ENCODE data around the gene GTF3C5. TPM values are rescaled to one million over a fixed set of nuclear protein-coding genes. Genes with fewer than 3 reads are reported as not detected.

GTF3C5 gene, protein sequence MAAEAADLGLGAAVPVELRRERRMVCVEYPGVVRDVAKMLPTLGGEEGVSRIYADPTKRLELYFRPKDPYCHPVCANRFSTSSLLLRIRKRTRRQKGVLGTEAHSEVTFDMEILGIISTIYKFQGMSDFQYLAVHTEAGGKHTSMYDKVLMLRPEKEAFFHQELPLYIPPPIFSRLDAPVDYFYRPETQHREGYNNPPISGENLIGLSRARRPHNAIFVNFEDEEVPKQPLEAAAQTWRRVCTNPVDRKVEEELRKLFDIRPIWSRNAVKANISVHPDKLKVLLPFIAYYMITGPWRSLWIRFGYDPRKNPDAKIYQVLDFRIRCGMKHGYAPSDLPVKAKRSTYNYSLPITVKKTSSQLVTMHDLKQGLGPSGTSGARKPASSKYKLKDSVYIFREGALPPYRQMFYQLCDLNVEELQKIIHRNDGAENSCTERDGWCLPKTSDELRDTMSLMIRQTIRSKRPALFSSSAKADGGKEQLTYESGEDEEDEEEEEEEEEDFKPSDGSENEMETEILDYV
- 10 to 100 TPM; 49.0 to 52.4 TPM for total RNA-seq
- polyA plus RNA-seq (2013, experiment 1 of 2): 36.8 TPM
- polyA plus RNA-seq (2013, experiment 2 of 2): 45.9 TPM
- 37.8 to 119 (median 71.1) reads per million in 172 experiments for total RNA-seq

DNA sequence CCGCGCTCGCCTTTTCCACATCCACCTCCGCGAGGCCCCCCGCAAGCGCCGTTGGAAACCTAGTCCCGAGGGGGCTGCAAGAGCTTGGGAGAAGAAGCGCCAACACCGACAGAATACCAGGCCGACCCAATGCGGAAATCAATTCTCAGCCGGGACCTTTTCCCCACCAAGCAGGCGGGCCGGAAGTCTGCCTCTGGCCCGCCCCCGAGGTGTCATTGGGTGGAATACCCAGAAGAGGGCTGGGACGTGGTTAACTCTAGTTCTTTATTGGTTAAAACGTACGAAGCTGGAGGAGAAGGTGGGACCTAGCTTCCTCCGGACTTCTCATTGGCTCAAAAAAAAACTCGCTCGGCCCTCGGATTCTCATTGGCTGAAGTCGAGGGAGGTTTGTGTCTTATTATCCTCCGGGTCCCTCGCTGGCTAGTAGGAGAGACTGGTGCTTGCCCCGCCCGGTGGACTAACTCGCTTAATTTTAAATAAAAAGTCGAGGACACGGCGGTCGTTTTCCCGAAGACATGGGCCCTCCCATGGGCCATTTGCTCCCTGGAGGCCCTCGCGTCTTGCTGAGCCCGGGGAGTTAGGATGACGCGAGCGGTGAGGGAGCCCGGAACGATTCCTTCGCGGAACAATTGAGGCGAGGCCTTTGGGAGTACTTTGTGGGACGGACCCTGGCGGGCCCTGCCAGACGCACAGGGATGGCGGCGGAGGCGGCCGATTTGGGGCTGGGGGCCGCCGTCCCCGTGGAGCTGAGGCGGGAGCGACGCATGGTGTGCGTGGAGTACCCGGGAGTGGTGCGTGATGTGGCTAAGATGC is at the start of gene GTF3C5:
Gene GTF3C5 (plus strand): TSS at position 681 of the 813 bp plus-strand sequence. CDS start 15 bp downstream, at position 696.
- intact Hi-C loops (cut with DNase I, micrococcal nuclease): loop anchor here (1.0 to 5.0 kb wide), 6 partner anchors 8 to 386 kb away; partner anchors contain the start of genes AK8 (in 1 of the 2), MED22 (in 1 of the 2), RPL7A (in 1 of the 2) and SPACA9 (in 1 of the 2)
- peak; percentile 83 to 98 (median 89) for DNase-seq
- TF ChIP-seq, protein P1, sequence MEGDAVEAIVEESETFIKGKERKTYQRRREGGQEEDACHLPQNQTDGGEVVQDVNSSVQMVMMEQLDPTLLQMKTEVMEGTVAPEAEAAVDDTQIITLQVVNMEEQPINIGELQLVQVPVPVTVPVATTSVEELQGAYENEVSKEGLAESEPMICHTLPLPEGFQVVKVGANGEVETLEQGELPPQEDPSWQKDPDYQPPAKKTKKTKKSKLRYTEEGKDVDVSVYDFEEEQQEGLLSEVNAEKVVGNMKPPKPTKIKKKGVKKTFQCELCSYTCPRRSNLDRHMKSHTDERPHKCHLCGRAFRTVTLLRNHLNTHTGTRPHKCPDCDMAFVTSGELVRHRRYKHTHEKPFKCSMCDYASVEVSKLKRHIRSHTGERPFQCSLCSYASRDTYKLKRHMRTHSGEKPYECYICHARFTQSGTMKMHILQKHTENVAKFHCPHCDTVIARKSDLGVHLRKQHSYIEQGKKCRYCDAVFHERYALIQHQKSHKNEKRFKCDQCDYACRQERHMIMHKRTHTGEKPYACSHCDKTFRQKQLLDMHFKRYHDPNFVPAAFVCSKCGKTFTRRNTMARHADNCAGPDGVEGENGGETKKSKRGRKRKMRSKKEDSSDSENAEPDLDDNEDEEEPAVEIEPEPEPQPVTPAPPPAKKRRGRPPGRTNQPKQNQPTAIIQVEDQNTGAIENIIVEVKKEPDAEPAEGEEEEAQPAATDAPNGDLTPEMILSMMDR (IDR thresholded peaks at IDR 0.05): no peak
- Mint-ChIP-seq H3K27ac (peak within 1 kb of the TSS; percentile 89), H3K4me3 (peak within 1 kb of the TSS; percentile 99), H3K4me1 (ENCODE audit: low read depth) (peaks cover 49% of the 10 kb centered on the region), H3K9me3 (no peaks in the 10 kb centered on the region), H3K36me3 (ENCODE audit: low read depth) (peaks cover 11% of the 10 kb centered on the region), H3K27me3 (no peaks in the 10 kb centered on the region)
- H3K27ac ChIP-seq (ENCODE audit: low read depth in 1 of 2, low read length in 2 of 2): peak within 1 kb of the TSS; percentile 83 to 93
- no peaks in the 10 kb centered on the region for H3K27me3 ChIP-seq (ENCODE audit: control insufficient read depth in 1 of 2, insufficient read depth in 2 of 2, low read length in 2 of 2)
- no peaks in the 10 kb centered on the region for H3K9me3 ChIP-seq (ENCODE audit: control insufficient read depth in 1 of 2, insufficient read depth in 1 of 2, low read length in 2 of 2)
- peak within 1 kb of the TSS; percentile 93 for H3K4me3 ChIP-seq (ENCODE audit: low read length)
- H3K4me1 ChIP-seq (ENCODE audit: insufficient read depth, low read length): peaks cover 31% of the 10 kb centered on the region
- H3K36me3 ChIP-seq (ENCODE audit: insufficient read depth, low read length): peaks cover 2% of the 10 kb centered on the region
- ChIA-PET POLR2A (interaction anchor here (0.6 to 2.1 kb wide), 34 partner anchors 8 to 1133 kb away, joined by 3 to 31 read pairs (median 4); partner anchors contain the start of genes CACFD1, DDX31, MED22 and MED27), CTCF (interaction anchor here (0.5 to 3.2 kb wide), 7 partner anchors 8 to 340 kb away, joined by 3 to 34 read pairs (median 3); no protein-coding TSS in a partner anchor)
- peak; percentile 96 for ATAC-seq (ENCODE audit: poor library complexity)

DNA sequence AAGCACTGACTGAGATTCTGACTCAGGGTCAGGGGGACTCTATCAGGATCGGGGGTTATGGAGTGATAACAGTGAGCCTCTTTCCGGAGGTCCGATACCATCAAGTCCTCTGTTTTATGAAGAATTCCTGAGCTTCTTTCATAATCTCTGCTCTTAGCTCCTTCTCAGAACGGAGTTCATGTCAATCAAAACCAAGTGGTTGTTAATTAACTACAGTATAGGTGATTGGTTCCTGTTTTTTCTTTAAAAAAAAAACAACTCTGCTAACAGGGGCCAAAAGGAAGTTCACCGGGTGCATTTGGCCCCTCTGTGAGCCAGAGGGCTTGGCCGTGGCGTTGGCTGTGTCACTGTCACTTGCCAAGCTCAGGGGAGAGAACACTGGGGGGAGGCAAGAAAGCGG is 48.3 kb upstream of the GTF3C5 start:
- H3K4me3 ChIP-seq (ENCODE audit: low read length): no peak overlapping the region
- H3K27me3 Mint-ChIP-seq: peaks cover 73% of the 10 kb centered on the region
- H3K27me3 ChIP-seq (ENCODE audit: control insufficient read depth in 1 of 2, insufficient read depth in 2 of 2, low read length in 2 of 2): peaks cover 49 to 69% of the 10 kb centered on the region in 2 experiments
- no peaks in the 10 kb centered on the region for H3K9me3 ChIP-seq (ENCODE audit: control insufficient read depth in 1 of 2, insufficient read depth in 1 of 2, low read length in 2 of 2)
- ChIA-PET CTCF (no interaction called here), POLR2A (no interaction called here)
- no peaks in the 10 kb centered on the region for H3K9me3 Mint-ChIP-seq
- H3K4me1 ChIP-seq (ENCODE audit: insufficient read depth, low read length): peaks cover 12% of the 10 kb centered on the region
- no peaks in the 10 kb centered on the region for H3K36me3 ChIP-seq (ENCODE audit: insufficient read depth, low read length)
- no peak for DNase-seq
- intact Hi-C loops (cut with DNase I, micrococcal nuclease): no loop called here
- peaks cover 5% of the 10 kb centered on the region for H3K4me1 Mint-ChIP-seq (ENCODE audit: low read depth)
- no peak for ATAC-seq (ENCODE audit: poor library complexity)
- TF ChIP-seq, protein P1 (IDR thresholded peaks at IDR 0.05): no peak
- H3K4me3 Mint-ChIP-seq: no peak overlapping the region
- H3K36me3 Mint-ChIP-seq (ENCODE audit: low read depth): no peaks in the 10 kb centered on the region
- H3K27ac ChIP-seq (ENCODE audit: low read depth in 1 of 2, low read length in 2 of 2): no peak overlapping the region
- no peak overlapping the region for H3K27ac Mint-ChIP-seq
